GDM1 (cell line): ENCODE measurements around the gene SAPCD1.

Experiments used
- DNase-seq: peaks from one replicate; lab custom pipeline; 2025; lab: John Stamatoyannopoulos, UW

The SAPCD1 gene

GRCh38 chr6:31762356-31762755, at the start of gene SAPCD1:
TSS of gene SAPCD1 (plus strand) at chr6:31762656. CDS start at chr6:31763055, 399 bp downstream.
- DNase-seq = no peak

GRCh38 chr6:31713465-31713864, 49.0 kb upstream of the SAPCD1 start:
- DNase-seq = no peak

GRCh38 chr6:31713991-31714684, 48.3 kb upstream of the SAPCD1 start:
- DNase-seq = no peak

- DNase-seq = no peak
Measured at GRCh38 chr6:31715022-31715958, 47.2 kb upstream of the SAPCD1 start, which contains the start of gene LY6G6D. TSS of gene LY6G6D (plus strand) at chr6:31715348. CDS start at chr6:31715356, 8 bp downstream.

- no peak for DNase-seq
Measured at GRCh38 chr6:31717499-31718222, 44.8 kb upstream of the SAPCD1 start.

GRCh38 chr6:31718265-31718664, 44.2 kb upstream of the SAPCD1 start:
- DNase-seq = no peak

GRCh38 chr6:31719001-31719400, 43.5 kb upstream of the SAPCD1 start:
- no peak for DNase-seq

- DNase-seq = no peak
Measured at GRCh38 chr6:31720196-31720770, 42.2 kb upstream of the SAPCD1 start.

GRCh38 chr6:31721351-31722020, 41.0 kb upstream of the SAPCD1 start, which contains the start of gene LY6G6C:
TSS of gene LY6G6C (minus strand) at chr6:31721746. CDS start at chr6:31721679, 67 bp downstream.
- DNase-seq = no peak

GRCh38 chr6:31722173-31722572, 40.3 kb upstream of the SAPCD1 start:
- DNase-seq = no peak

- DNase-seq = peak; percentile 54
Measured at GRCh38 chr6:31723245-31723979, 39.0 kb upstream of the SAPCD1 start, which contains the start of gene MPIG6B. TSS of gene MPIG6B (plus strand) at chr6:31723373. CDS start at chr6:31723384, 11 bp downstream.

GRCh38 chr6:31723980-31724691, 38.3 kb upstream of the SAPCD1 start:
- no peak for DNase-seq

- peak; percentile 29 for DNase-seq
Measured at GRCh38 chr6:31725502-31726350, 36.7 kb upstream of the SAPCD1 start.

GRCh38 chr6:31727034-31727716, 35.3 kb upstream of the SAPCD1 start:
- DNase-seq = peak; percentile 70

GRCh38 chr6:31727717-31728671, 34.5 kb upstream of the SAPCD1 start:
- no peak for DNase-seq

- no peak for DNase-seq
Measured at GRCh38 chr6:31728767-31729514, 33.5 kb upstream of the SAPCD1 start, which contains the start of gene DDAH2. TSS of gene DDAH2 (minus strand) at chr6:31729299. CDS start at chr6:31729161, 138 bp downstream.
